Measurements from ENCODE around the gene POC5.

The POC5 gene

DNA sequence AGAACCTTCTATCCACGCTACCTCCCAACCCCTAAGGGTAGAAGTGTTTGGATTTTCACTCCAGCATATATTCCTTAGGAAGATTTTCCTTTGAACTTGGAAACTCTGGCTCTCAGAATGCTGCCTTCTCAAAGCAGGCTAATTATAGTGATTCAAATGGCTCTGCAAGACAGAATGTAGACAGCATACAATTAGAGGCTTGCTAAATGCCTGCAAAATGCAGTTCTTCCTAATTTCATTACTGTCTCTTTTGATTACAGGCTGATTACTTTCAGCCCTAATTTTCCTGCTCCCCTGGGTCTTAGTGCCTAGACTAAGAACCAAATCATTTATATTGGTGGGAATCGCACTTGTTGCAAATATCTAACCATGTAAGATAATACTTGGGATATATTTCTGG lies 55.2 kb downstream of the POC5 start:
- no peak for DNase-seq (ENCODE audit: low read depth in 2 of 3, low spot score in 2 of 3)

GRCh38 chr5:75660678-75661465 lies 56.4 kb downstream of the POC5 start:
- no peak for DNase-seq (ENCODE audit: low read depth in 2 of 3, low spot score in 2 of 3)

DNA sequence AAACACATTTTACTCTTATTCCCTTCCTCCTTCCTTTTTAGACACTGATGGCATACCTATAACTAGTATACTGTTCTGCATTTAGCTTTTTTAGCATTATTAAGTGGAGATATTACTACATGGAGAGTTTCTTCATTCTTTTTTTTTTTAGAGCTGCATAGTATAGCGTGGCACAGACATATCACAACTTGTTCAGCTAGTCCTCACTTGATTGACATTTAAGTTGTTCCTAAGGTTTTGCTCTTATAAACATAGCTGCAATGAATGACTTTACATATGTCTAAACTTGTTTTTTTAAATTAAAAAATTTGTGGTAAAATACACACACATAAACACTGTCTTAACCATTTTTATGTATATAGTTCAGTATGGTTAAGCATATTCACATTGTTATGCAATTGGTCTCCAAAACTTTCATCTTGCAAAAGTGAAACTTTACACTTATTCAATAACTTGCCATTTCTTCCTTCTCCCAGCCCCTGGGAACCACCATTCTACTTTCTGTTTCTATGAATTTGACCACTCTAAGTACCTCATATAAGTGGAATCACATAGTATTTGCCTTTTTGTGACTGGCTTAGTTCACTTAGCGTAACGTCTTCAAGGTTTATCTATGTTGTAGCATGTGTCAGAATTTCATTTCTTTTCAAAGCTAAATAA lies 57.3 kb downstream of the POC5 start:
- no peak for DNase-seq (ENCODE audit: low read depth in 2 of 3, low spot score in 2 of 3)

DNA sequence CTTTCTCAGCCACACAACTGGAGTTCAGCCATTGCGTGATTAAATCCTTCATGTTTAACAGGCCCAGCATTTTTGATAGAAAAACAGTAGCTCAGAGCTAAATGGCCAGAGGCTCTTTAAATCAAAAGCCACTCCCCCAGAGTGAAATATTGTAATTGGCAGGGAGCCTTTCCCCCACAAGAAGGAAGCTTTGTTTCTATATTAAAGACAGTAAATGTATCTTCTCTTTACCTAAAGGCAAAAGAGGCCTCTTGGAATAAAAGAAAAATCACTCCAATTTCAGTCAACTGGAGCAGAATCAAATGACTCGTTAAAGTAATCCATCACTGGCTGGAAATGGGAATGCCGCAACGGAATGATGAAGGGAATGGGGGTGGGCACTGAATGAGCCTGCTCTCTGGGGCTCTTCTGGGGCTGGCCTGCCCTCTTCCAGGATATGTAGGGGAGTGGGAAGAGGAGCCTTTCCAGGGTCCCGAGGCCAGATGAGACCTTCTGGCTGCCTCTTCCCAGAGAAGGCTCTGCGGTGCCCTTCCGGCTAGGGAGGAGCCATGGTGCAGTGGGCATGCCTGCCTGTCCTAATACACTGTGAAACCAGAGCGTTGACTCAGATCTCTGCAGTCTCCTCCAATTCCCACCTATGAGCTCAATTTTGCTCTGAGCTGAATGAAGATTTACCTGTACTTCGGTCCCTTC lies 60.8 kb downstream of the POC5 start:
- no peak for DNase-seq (ENCODE audit: low read depth in 2 of 3, low spot score in 2 of 3)

DNA sequence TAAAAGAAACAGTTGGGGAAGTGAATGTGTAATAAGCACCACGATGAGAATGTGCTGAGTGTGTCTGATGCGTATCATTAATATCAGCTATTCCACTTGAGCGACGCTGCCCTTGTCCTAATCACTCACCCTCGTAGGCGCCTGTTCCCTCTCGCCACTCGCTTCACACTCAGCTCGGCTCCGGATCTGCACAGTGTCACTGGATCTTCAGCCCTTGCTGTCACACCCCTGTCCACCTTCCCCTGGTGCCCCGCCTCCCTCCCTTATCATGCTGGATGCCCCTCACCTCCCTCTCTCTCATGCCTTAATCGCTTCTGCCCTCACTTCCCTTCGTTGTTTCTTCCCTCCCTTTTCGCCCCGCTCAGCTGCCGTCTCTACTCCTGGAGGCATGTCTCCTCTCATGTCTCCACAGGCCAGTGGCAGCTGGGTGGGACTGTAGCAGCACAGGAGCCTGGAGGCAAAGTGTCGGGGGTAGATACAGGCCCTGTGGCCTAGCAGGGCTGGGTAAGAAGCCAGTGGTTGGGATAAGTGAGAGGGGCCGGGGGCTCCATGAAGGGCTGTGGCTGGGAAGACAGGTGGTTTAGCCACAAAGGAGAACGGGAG lies 62.4 kb downstream of the POC5 start:
- DNase-seq (ENCODE audit: low read depth in 2 of 3, low spot score in 2 of 3): no peak

- no peak for DNase-seq (ENCODE audit: low read depth in 2 of 3, low spot score in 2 of 3)
Observed at GRCh38 chr5:75653521-75653920, 63.7 kb downstream of the POC5 start.

- DNase-seq (ENCODE audit: low read depth in 2 of 3, low spot score in 2 of 3): no peak
Observed at GRCh38 chr5:75651575-75652238, 65.5 kb downstream of the POC5 start.

- DNase-seq (ENCODE audit: low read depth in 2 of 3, low spot score in 2 of 3): no peak
Observed at GRCh38 chr5:75648712-75649111, 68.5 kb downstream of the POC5 start.

DNA sequence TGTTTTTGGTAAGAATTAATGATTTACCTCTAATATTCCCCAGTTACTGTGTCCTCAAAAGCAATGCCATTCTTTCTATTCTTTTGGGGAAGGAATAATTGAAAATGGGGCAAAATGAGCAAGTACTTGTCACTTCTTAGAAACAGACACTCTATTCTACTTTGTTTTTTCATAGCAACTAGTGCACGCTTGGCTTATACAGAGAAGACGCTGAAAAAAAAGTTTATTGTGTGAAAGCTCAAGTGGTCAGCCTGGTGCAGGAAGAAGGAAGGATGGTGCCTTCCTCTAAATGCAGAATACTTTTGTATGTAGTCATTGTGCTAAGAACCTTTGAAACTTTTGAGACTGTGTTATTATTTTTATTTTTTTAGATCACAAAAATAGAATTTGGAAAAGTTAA lies 76.4 kb downstream of the POC5 start:
- DNase-seq (ENCODE audit: low read depth in 2 of 3, low spot score in 2 of 3): no peak

DNA sequence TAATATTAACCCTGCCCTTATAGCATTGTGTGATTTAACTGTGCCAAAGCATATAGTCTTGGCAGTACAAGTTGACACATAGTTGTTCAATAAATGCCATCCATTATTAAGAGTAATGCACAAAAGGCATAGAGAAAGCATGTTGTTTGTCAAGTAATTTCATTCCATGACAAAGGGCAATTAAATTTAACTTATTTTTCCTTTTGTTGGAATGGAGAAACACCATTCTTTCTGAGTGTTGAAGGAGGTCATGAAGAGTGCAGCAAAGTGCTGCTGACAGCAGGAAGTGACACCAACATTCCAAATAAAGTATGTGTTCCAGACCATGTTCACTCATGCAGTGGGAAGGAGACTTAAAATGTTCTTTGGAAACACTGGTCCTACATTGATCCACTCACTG lies 76.8 kb downstream of the POC5 start:
- no peak for DNase-seq (ENCODE audit: low read depth in 2 of 3, low spot score in 2 of 3)

GRCh38 chr5:75639535-75640311 lies 77.5 kb downstream of the POC5 start:
- DNase-seq (ENCODE audit: low read depth in 2 of 3, low spot score in 2 of 3): no peak

DNA sequence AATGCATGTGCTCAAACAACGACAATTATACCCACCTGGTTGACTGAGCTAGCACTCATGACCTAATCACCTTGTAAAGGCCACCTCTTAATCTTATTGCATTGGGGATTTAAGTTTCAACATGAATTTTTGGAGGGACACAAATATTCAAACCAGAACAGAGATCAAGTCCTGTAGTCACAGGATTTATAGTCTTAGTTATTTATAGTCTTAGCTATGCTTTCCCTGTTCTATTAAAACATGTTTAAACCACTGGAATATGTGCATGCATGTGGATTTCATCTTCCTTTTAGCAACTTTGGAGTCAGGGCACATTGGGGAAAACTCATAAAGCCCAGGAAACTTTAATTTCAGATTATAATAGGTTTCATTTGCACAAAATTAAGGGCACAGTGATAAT lies 79.3 kb downstream of the POC5 start:
- no peak for DNase-seq (ENCODE audit: low read depth in 2 of 3, low spot score in 2 of 3)

- no peak for DNase-seq (ENCODE audit: low read depth in 2 of 3, low spot score in 2 of 3)
Observed at GRCh38 chr5:75632321-75632720, 84.9 kb downstream of the POC5 start.

GRCh38 chr5:75630875-75631274 lies 86.4 kb downstream of the POC5 start:
- DNase-seq (ENCODE audit: low read depth in 2 of 3, low spot score in 2 of 3): no peak

- no peak for DNase-seq (ENCODE audit: low read depth in 2 of 3, low spot score in 2 of 3)
Observed at GRCh38 chr5:75627801-75628200, 89.4 kb downstream of the POC5 start.

GRCh38 chr5:75626959-75627358 lies 90.3 kb downstream of the POC5 start:
- no peak for DNase-seq (ENCODE audit: low read depth in 2 of 3, low spot score in 2 of 3)

All from activated CD8-positive, alpha-beta memory T cell treated with anti-CD3 and anti-CD28 coated beads for 48 hours (primary cell).